Naive thymus-derived CD4-positive, alpha-beta T cell (primary cell): Measurements from ENCODE around the gene WDR27. TPM values are rescaled to one million over a fixed set of nuclear protein-coding genes. Genes with fewer than 3 reads are reported as not detected.

Experiments used
- ATAC-seq: fragments of 150-1000 bp; cut with Tn5 transposase; 2 replicates; pipeline ENCODE4 v1.10.0; 2021; ENCODE audit warnings: mild to moderate bottlenecking, moderate library complexity
- CTCF ChIA-PET: fragments of 350-600 bp; sonication (Branson Sonifier 250); formaldehyde crosslinking; loops from one replicate; lab custom pipeline; 2021; ENCODE audit warnings: antibody characterized with exemption; lab: Charles Lee
- POLR2A ChIA-PET: fragments of 350-600 bp; sonication (Branson Sonifier 250); formaldehyde crosslinking; loops from one replicate; lab custom pipeline; 2021; ENCODE audit warnings: antibody characterized with exemption, inconsistent platforms; lab: Charles Lee
- DNase-seq, 9 donors: peaks; one replicate each; pipeline versions ENCODE4 v3.0.0 to v3.0.0-alpha.2; 2020 to 2022; ENCODE audit warnings: mixed read lengths in 1 of 9
- H3K27ac ChIP-seq: one replicate; pipeline ENCODE4 v1.7.0; 2013; ENCODE audit warnings: mild to moderate bottlenecking, low read depth, low read length, moderate library complexity
- H3K27me3 ChIP-seq, 2 donors: one replicate each; pipeline ENCODE4 v1.7.0; 2013; ENCODE audit warnings: low read length in 2 of 2, mild to moderate bottlenecking in 2 of 2, moderate library complexity in 2 of 2; ENCODE audit not compliant: control insufficient read depth in 2 of 2, insufficient read depth in 2 of 2
- H3K36me3 ChIP-seq, 3 experiments: 1 replicate in 2 of 3; 2 replicates in 1 of 3; pipeline ENCODE4 v1.7.0; 2013; ENCODE audit warnings: low read length in 3 of 3, mild to moderate bottlenecking in 3 of 3, moderate library complexity in 1 of 3; ENCODE audit not compliant: insufficient read depth in 3 of 3, control insufficient read depth in 2 of 3
- H3K4me1 ChIP-seq, 2 donors: one replicate each; pipeline ENCODE4 v1.7.0; 2013; ENCODE audit warnings: low read length in 2 of 2, mild to moderate bottlenecking in 2 of 2, moderate library complexity in 1 of 2; ENCODE audit not compliant: control insufficient read depth in 2 of 2, insufficient read depth in 2 of 2
- H3K4me3 ChIP-seq: 2 replicates; pipeline ENCODE4 v1.7.0; 2013; ENCODE audit warnings: mild to moderate bottlenecking, low read length
- H3K9me3 ChIP-seq, 3 experiments: 1 replicate in 2 of 3; 2 replicates in 1 of 3; pipeline ENCODE4 v1.7.0; 2013; ENCODE audit warnings: low read length in 3 of 3; ENCODE audit not compliant: control insufficient read depth in 2 of 3
- H3K27ac Mint-ChIP-seq, 9 donors: one replicate each; pipeline ENCODE4 v1.8.0; 2020 to 2022; ENCODE audit warnings: mixed read lengths in 9 of 9, mild to moderate bottlenecking in 8 of 9, moderate library complexity in 5 of 9, inconsistent platforms in 2 of 9
- H3K27me3 Mint-ChIP-seq, 5 donors: one replicate each; pipeline ENCODE4 v1.8.0; 2021 to 2022; ENCODE audit warnings: mixed read lengths in 5 of 5, mild to moderate bottlenecking in 1 of 5
- H3K36me3 Mint-ChIP-seq, 5 donors: one replicate each; pipeline ENCODE4 v1.8.0; 2020 to 2022; ENCODE audit warnings: mixed read lengths in 5 of 5, mild to moderate bottlenecking in 3 of 5, inconsistent platforms in 1 of 5
- H3K4me1 Mint-ChIP-seq, 7 donors: one replicate each; pipeline ENCODE4 v1.8.0; 2020 to 2022; ENCODE audit warnings: mixed read lengths in 7 of 7, mild to moderate bottlenecking in 3 of 7, inconsistent platforms in 1 of 7
- H3K4me3 Mint-ChIP-seq, 10 donors: one replicate each; pipeline ENCODE4 v1.8.0; 2020 to 2022; ENCODE audit warnings: mild to moderate bottlenecking in 10 of 10, mixed read lengths in 10 of 10, moderate library complexity in 6 of 10, inconsistent platforms in 2 of 10
- H3K9me3 Mint-ChIP-seq, 11 donors: one replicate each; pipeline ENCODE4 v1.8.0; 2020 to 2022; ENCODE audit warnings: mixed read lengths in 11 of 11, mild to moderate bottlenecking in 4 of 11, inconsistent platforms in 1 of 11, moderate library complexity in 1 of 11
- intact Hi-C, 2 donors: fragments of 100-400 bp; cut with micrococcal nuclease; formaldehyde crosslinking; loops; one replicate each; pipeline ENCODE4 v1.15.1; 2023
- polyA plus RNA-seq, 2 donors: library from polyadenylated mRNA; unstranded; fragments of 300-500 nt; fragmentation: Illumina TruSeq; gene quantifications; one replicate each; pipeline ENCODE4 v1.2.3, GENCODE V29; 2021
- total RNA-seq, 6 experiments: library from RNA in 5 of 6; stranded (reverse) in 5 of 6; gene quantifications; 1 replicate in 5 of 6; 2 replicates in 1 of 6; pipeline ENCODE4 v1.2.3 and lab custom pipeline; 2021 to 2026

The WDR27 gene
- total and polyA plus RNA-seq, 7 experiments from 2014 or later, result 6.7 to 89.0 (median 36.0) TPM

- H3K27ac Mint-ChIP-seq, result no peak overlapping the region
- H3K4me1 Mint-ChIP-seq, result no peaks in the 10 kb centered on the region
- no peaks in the 10 kb centered on the region for H3K9me3 ChIP-seq
- DNase-seq (no peak), ATAC-seq (peak; percentile 3)
- no peak overlapping the region for H3K27ac ChIP-seq
- H3K9me3 Mint-ChIP-seq, result no peaks in the 10 kb centered on the region
- peaks cover 0 to 37% (median 17%) of the 10 kb centered on the region in 5 donors for H3K36me3 Mint-ChIP-seq
- intact Hi-C loops, result no loop called here
- CTCF ChIA-PET, result interaction anchor here (0.6 kb wide), 1 partner anchor 887 kb away, joined by 3 read pairs; no protein-coding TSS in a partner anchor
- H3K27me3 Mint-ChIP-seq, result no peaks in the 10 kb centered on the region
- POLR2A ChIA-PET, result no interaction called here
- no peaks in the 10 kb centered on the region for H3K4me1 ChIP-seq
- H3K27me3 ChIP-seq, result no peaks in the 10 kb centered on the region
- no peak overlapping the region for H3K4me3 Mint-ChIP-seq
- no peak overlapping the region for H3K4me3 ChIP-seq
- H3K36me3 ChIP-seq, result peaks cover 0 to 8% (median 4%) of the 10 kb centered on the region in 3 experiments
Measured at GRCh38 chr6:169640351-169640852, 61.4 kb downstream of the WDR27 start.

- H3K9me3 Mint-ChIP-seq, result no peaks in the 10 kb centered on the region
- DNase-seq (no peak), ATAC-seq (no peak)
- H3K4me3 Mint-ChIP-seq, result no peak overlapping the region
- no peak overlapping the region for H3K27ac Mint-ChIP-seq
- intact Hi-C loops, result loop anchor here in 1 of 2 donors (10.0 kb wide), 1 partner anchor 745 kb away; no protein-coding TSS in a partner anchor
- no peak overlapping the region for H3K4me3 ChIP-seq
- ChIA-PET POLR2A (no interaction called here), CTCF (no interaction called here)
- peaks cover 0 to 38% (median 19%) of the 10 kb centered on the region in 5 donors for H3K36me3 Mint-ChIP-seq
- H3K4me1 ChIP-seq, result no peaks in the 10 kb centered on the region
- no peaks in the 10 kb centered on the region for H3K27me3 Mint-ChIP-seq
- no peaks in the 10 kb centered on the region for H3K4me1 Mint-ChIP-seq
- peaks cover 0 to 8% (median 4%) of the 10 kb centered on the region in 3 experiments for H3K36me3 ChIP-seq
- H3K9me3 ChIP-seq, result no peaks in the 10 kb centered on the region
- H3K27ac ChIP-seq, result no peak overlapping the region
- H3K27me3 ChIP-seq, result no peaks in the 10 kb centered on the region
Measured at GRCh38 chr6:169639653-169640278, 62.1 kb downstream of the WDR27 start.

GRCh38 chr6:169638915-169639314 is 62.9 kb downstream of the WDR27 start:
- no peaks in the 10 kb centered on the region for H3K27me3 ChIP-seq
- intact Hi-C loops, result loop anchor here in 1 of 2 donors (10.0 kb wide), 1 partner anchor 744 kb away; no protein-coding TSS in a partner anchor
- H3K4me3 Mint-ChIP-seq, result no peak overlapping the region
- H3K27me3 Mint-ChIP-seq, result no peaks in the 10 kb centered on the region
- no peak overlapping the region for H3K4me3 ChIP-seq
- no peaks in the 10 kb centered on the region for H3K9me3 ChIP-seq
- no peaks in the 10 kb centered on the region for H3K4me1 ChIP-seq
- peaks cover 0 to 13% (median 4%) of the 10 kb centered on the region in 3 experiments for H3K36me3 ChIP-seq
- ChIA-PET POLR2A (no interaction called here), CTCF (no interaction called here)
- no peak overlapping the region for H3K27ac Mint-ChIP-seq
- H3K36me3 Mint-ChIP-seq, result peaks cover 0 to 46% (median 27%) of the 10 kb centered on the region in 5 donors
- no peak overlapping the region for H3K27ac ChIP-seq
- H3K9me3 Mint-ChIP-seq, result no peaks in the 10 kb centered on the region
- no peak for DNase-seq
- ATAC-seq, result peak; percentile 16
- H3K4me1 Mint-ChIP-seq, result no peaks in the 10 kb centered on the region

- Mint-ChIP-seq H3K4me3 (no peak overlapping the region), H3K36me3 (peaks cover 0 to 50% (median 31%) of the 10 kb centered on the region in 5 donors), H3K27ac (no peak overlapping the region), H3K9me3 (no peaks in the 10 kb centered on the region), H3K4me1 (no peaks in the 10 kb centered on the region), H3K27me3 (no peaks in the 10 kb centered on the region)
- Histone ChIP-seq H3K4me1 (no peaks in the 10 kb centered on the region), H3K27ac (no peak overlapping the region), H3K36me3 (peaks cover 0 to 14% (median 4%) of the 10 kb centered on the region in 3 experiments), H3K9me3 (no peaks in the 10 kb centered on the region), H3K4me3 (no peak overlapping the region), H3K27me3 (no peaks in the 10 kb centered on the region)
- intact Hi-C loops, result loop anchor here in 1 of 2 donors (10.0 kb wide), 1 partner anchor 744 kb away; no protein-coding TSS in a partner anchor
- ChIA-PET POLR2A (no interaction called here), CTCF (no interaction called here)
- ATAC-seq (no peak), DNase-seq (no peak)
Measured at GRCh38 chr6:169638388-169638787, 63.4 kb downstream of the WDR27 start.

- Histone ChIP-seq H3K4me1 (no peaks in the 10 kb centered on the region), H3K27me3 (no peaks in the 10 kb centered on the region), H3K27ac (no peak overlapping the region), H3K36me3 (peaks cover 0 to 24% (median 4%) of the 10 kb centered on the region in 3 experiments), H3K9me3 (no peaks in the 10 kb centered on the region), H3K4me3 (no peak overlapping the region)
- Mint-ChIP-seq H3K9me3 (no peaks in the 10 kb centered on the region), H3K27ac (no peak overlapping the region), H3K27me3 (no peaks in the 10 kb centered on the region), H3K36me3 (peaks cover 0 to 52% (median 36%) of the 10 kb centered on the region in 5 donors), H3K4me1 (no peaks in the 10 kb centered on the region), H3K4me3 (no peak overlapping the region)
- DNase-seq, result no peak
- CTCF ChIA-PET, result no interaction called here
- intact Hi-C loops, result loop anchor here in 1 of 2 donors (10.0 kb wide), 1 partner anchor 741 kb away; no protein-coding TSS in a partner anchor
- no peak for ATAC-seq
- POLR2A ChIA-PET, result no interaction called here
Measured at GRCh38 chr6:169635345-169635744, 66.5 kb downstream of the WDR27 start.

- no peaks in the 10 kb centered on the region for H3K4me1 ChIP-seq
- H3K9me3 ChIP-seq, result no peaks in the 10 kb centered on the region
- Mint-ChIP-seq H3K9me3 (no peaks in the 10 kb centered on the region), H3K27me3 (no peaks in the 10 kb centered on the region), H3K4me3 (no peak overlapping the region), H3K4me1 (no peaks in the 10 kb centered on the region), H3K36me3 (peaks cover 0 to 38% (median 31%) of the 10 kb centered on the region in 5 donors), H3K27ac (no peak overlapping the region)
- H3K4me3 ChIP-seq, result no peak overlapping the region
- DNase-seq, result no peak
- ATAC-seq, result no peak
- no peaks in the 10 kb centered on the region for H3K27me3 ChIP-seq
- peaks cover 0 to 24% (median 4%) of the 10 kb centered on the region in 3 experiments for H3K36me3 ChIP-seq
- ChIA-PET POLR2A (interaction anchor here (0.9 kb wide), 1 partner anchor 70 kb away, joined by 3 read pairs; no protein-coding TSS in a partner anchor), CTCF (no interaction called here)
- H3K27ac ChIP-seq, result no peak overlapping the region
- intact Hi-C loops, result loop anchor here in 1 of 2 donors (10.0 kb wide), 1 partner anchor 738 kb away; no protein-coding TSS in a partner anchor
Measured at GRCh38 chr6:169632841-169633240, 69.0 kb downstream of the WDR27 start.
